SK-N-SH treated with all-trans-retinoic acid at 6 μM for 48 hours (cell line): Measurements from ENCODE around the gene TMEM169.

Experiments
- ARNTL ChIP-seq: fragments of 450-650 bp; formaldehyde crosslinking; IDR thresholded peaks from 2 replicates; pipeline ENCODE4 v1.5.0; 2020; ENCODE audit warnings: low read depth, mild to moderate bottlenecking, moderate library complexity, borderline replicate concordance
- BACH2 ChIP-seq: fragments of 250-450 bp; sonication (Bioruptor Pico); IDR thresholded peaks from 2 replicates; pipeline ENCODE4 v1.9.0; 2021; ENCODE audit warnings: mild to moderate bottlenecking, borderline replicate concordance
- CSDC2 ChIP-seq: fragments of 250-450 bp; sonication (Bioruptor Pico); IDR thresholded peaks from 2 replicates; pipeline ENCODE4 v1.5.0; 2020; ENCODE audit warnings: mild to moderate bottlenecking, moderate library complexity
- CSRNP3 ChIP-seq: fragments of 250-450 bp; sonication (Bioruptor Pico); IDR thresholded peaks from 2 replicates; pipeline ENCODE4 v1.5.1; 2021; ENCODE audit warnings: mild to moderate bottlenecking, moderate library complexity
- ESRRG ChIP-seq: fragments of 250-450 bp; sonication (Bioruptor Pico); IDR thresholded peaks from 2 replicates; pipeline ENCODE4 v1.6.1; 2021; ENCODE audit warnings: mild to moderate bottlenecking
- PATZ1 ChIP-seq: fragments of 250-450 bp; sonication (Bioruptor Pico); IDR thresholded peaks from 2 replicates; pipeline ENCODE4 v1.8.0; 2020; ENCODE audit warnings: mild to moderate bottlenecking, moderate library complexity, borderline replicate concordance
- RARB ChIP-seq: fragments of 250-450 bp; sonication (Bioruptor Pico); IDR thresholded peaks from 2 replicates; pipeline ENCODE4 v1.8.0; 2021; ENCODE audit warnings: mild to moderate bottlenecking, moderate library complexity
- ZFP3 ChIP-seq: fragments of 250-450 bp; sonication (Bioruptor Pico); IDR thresholded peaks from 2 replicates; pipeline ENCODE4 v1.5.0; 2020; ENCODE audit warnings: mild to moderate bottlenecking, moderate library complexity
- ZNF565 ChIP-seq: fragments of 450-650 bp; formaldehyde crosslinking; conservative IDR thresholded peaks from 2 replicates; pipeline ENCODE4 v1.5.0; 2020; ENCODE audit warnings: low read depth, mild to moderate bottlenecking, moderate library complexity
- TF ChIP-seq, protein P1 (sequence below): fragments of 250-450 bp; sonication (Bioruptor Pico); IDR thresholded peaks from 2 replicates; pipeline ENCODE4 v1.5.0; 2020; ENCODE audit warnings: mild to moderate bottlenecking, moderate library complexity

DNA sequence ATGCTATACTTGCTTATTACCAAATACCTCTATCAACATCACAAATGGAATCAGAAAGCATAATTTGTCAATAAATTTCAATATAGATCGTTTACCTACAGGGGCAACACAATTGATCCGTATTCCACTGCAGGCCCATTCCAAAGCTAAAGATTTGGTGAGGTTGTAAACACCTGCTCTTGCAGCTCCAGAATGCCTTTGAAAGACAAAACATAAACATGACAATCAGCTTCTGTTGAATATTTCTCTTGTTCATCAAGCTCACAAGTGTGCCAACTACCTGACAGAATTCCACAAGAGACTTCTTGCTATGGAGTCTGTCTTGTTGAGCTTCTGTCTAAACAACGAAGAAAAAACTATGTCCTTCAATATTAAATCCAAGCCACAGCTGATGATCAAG, 30.4 kb upstream of the TMEM169 start:
- TF ChIP-seq, protein P1, sequence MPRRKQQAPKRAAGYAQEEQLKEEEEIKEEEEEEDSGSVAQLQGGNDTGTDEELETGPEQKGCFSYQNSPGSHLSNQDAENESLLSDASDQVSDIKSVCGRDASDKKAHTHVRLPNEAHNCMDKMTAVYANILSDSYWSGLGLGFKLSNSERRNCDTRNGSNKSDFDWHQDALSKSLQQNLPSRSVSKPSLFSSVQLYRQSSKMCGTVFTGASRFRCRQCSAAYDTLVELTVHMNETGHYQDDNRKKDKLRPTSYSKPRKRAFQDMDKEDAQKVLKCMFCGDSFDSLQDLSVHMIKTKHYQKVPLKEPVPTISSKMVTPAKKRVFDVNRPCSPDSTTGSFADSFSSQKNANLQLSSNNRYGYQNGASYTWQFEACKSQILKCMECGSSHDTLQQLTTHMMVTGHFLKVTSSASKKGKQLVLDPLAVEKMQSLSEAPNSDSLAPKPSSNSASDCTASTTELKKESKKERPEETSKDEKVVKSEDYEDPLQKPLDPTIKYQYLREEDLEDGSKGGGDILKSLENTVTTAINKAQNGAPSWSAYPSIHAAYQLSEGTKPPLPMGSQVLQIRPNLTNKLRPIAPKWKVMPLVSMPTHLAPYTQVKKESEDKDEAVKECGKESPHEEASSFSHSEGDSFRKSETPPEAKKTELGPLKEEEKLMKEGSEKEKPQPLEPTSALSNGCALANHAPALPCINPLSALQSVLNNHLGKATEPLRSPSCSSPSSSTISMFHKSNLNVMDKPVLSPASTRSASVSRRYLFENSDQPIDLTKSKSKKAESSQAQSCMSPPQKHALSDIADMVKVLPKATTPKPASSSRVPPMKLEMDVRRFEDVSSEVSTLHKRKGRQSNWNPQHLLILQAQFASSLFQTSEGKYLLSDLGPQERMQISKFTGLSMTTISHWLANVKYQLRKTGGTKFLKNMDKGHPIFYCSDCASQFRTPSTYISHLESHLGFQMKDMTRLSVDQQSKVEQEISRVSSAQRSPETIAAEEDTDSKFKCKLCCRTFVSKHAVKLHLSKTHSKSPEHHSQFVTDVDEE (CRISPR knock-in tag) = no peak
- TF ChIP-seq PATZ1 = no peak
- TF ChIP-seq RARB (CRISPR knock-in tag) = no peak
- no peak for TF ChIP-seq ESRRG (CRISPR knock-in tag)
- TF ChIP-seq ZNF565 (CRISPR knock-in tag) = no peak
- TF ChIP-seq BACH2 (CRISPR knock-in tag) = no peak
- TF ChIP-seq ZFP3 = no peak
- TF ChIP-seq ARNTL (CRISPR knock-in tag) = no peak
- no peak for TF ChIP-seq CSRNP3 (CRISPR knock-in tag)
- TF ChIP-seq CSDC2 (CRISPR knock-in tag) = no peak
